Keratinocyte (primary cell): ENCODE results near the gene RAB30. TPM values are rescaled to one million over a fixed set of nuclear protein-coding genes. Genes with fewer than 3 reads are reported as not detected.

Experiments used
- DNase-seq: peaks from one replicate; pipeline ENCODE4 v3.0.0-alpha.2; 2011; ENCODE audit warnings: low read depth, missing footprints, low spot score
- FAIRE-seq: peaks from 2 replicates; lab custom pipeline; 2011; peaks lifted over from hg19 to GRCh38; lab: Jason Lieb, UNC
- H2AFZ ChIP-seq: 2 replicates; pipeline ENCODE4 v1.6.0; 2012; ENCODE audit warnings: low read length, control low read depth, inconsistent platforms; ENCODE audit not compliant: control insufficient read depth
- H3K27ac ChIP-seq: 2 replicates; pipeline ENCODE4 v1.5.1; 2011; ENCODE audit warnings: low read length; ENCODE audit not compliant: control insufficient read depth, insufficient read depth
- H3K27me3 ChIP-seq: 3 replicates; pipeline ENCODE4 v1.6.0; 2011; ENCODE audit warnings: low read length; ENCODE audit not compliant: control insufficient read depth, insufficient read depth; ENCODE audit errors: extremely low read depth
- H3K36me3 ChIP-seq, 2 experiments: 2 replicates in 1 of 2; 3 replicates in 1 of 2; pipeline ENCODE4 v1.5.1; 2011; ENCODE audit warnings: low read length in 2 of 2, mild to moderate bottlenecking in 1 of 2; ENCODE audit not compliant: control insufficient read depth in 2 of 2, insufficient read depth in 2 of 2; ENCODE audit errors: extremely low read depth in 1 of 2
- H3K4me1 ChIP-seq: 3 replicates; pipeline ENCODE4 v1.5.1; 2011; ENCODE audit warnings: low read length; ENCODE audit not compliant: control insufficient read depth, insufficient read depth; ENCODE audit errors: extremely low read depth
- H3K4me2 ChIP-seq: 3 replicates; pipeline ENCODE4 v1.6.0; 2011; ENCODE audit warnings: low read depth, low read length; ENCODE audit not compliant: control insufficient read depth, insufficient read depth; ENCODE audit errors: extremely low read depth
- H3K4me3 ChIP-seq, 3 experiments: fragments of 200-600 bp in 1 of 3; sonication (generic) in 1 of 3; 2 replicates in 2 of 3; 3 replicates in 1 of 3; pipeline ENCODE4 v1.5.1; 2011 to 2016; ENCODE audit warnings: low read length in 3 of 3, mild to moderate bottlenecking in 3 of 3, control low read depth in 2 of 3, inconsistent platforms in 1 of 3, low read depth in 1 of 3, mixed read lengths in 1 of 3, mixed run types in 1 of 3, moderate library complexity in 1 of 3; ENCODE audit not compliant: control insufficient read depth in 2 of 3, insufficient read depth in 2 of 3; ENCODE audit errors: extremely low read depth in 1 of 3
- H3K79me2 ChIP-seq: 2 replicates; pipeline ENCODE4 v1.6.0; 2012; ENCODE audit warnings: low read length; ENCODE audit not compliant: control insufficient read depth, insufficient read depth
- H3K9ac ChIP-seq: 3 replicates; pipeline ENCODE4 v1.6.0; 2011; ENCODE audit warnings: low read length; ENCODE audit not compliant: control insufficient read depth, insufficient read depth; ENCODE audit errors: extremely low read depth
- H3K9me1 ChIP-seq: 3 replicates; pipeline ENCODE4 v1.6.0; 2011; ENCODE audit warnings: low read length; ENCODE audit not compliant: control insufficient read depth, insufficient read depth; ENCODE audit errors: extremely low read depth
- H3K9me3 ChIP-seq: 2 replicates; pipeline ENCODE4 v1.5.1; 2012; ENCODE audit warnings: low read depth, low read length; ENCODE audit not compliant: control insufficient read depth
- H4K20me1 ChIP-seq: 3 replicates; pipeline ENCODE4 v1.6.0; 2011; ENCODE audit warnings: low read length; ENCODE audit not compliant: control insufficient read depth, insufficient read depth; ENCODE audit errors: extremely low read depth
- CTCF ChIP-seq, 3 experiments: IDR thresholded peaks in 1 of 3; conservative IDR thresholded peaks in 1 of 3; optimal IDR thresholded peaks in 1 of 3; 2 replicates in 2 of 3; 3 replicates in 1 of 3; pipeline versions ENCODE3 to v1.5.1; 2011; ENCODE audit warnings: low read length in 3 of 3, mild to moderate bottlenecking in 3 of 3, moderate library complexity in 2 of 3, control low read depth in 1 of 3, inconsistent platforms in 1 of 3; ENCODE audit not compliant: insufficient read depth in 2 of 3; ENCODE audit errors: extremely low read depth in 1 of 3
- EZH2 ChIP-seq: IDR thresholded peaks from one replicate; pipeline ENCODE4 v1.6.1; 2012; ENCODE audit warnings: inconsistent platforms, mild to moderate bottlenecking, low read length, moderate library complexity
- dilution Hi-C: fragments of 300-500 bp; cut with MboI; formaldehyde crosslinking; loops from one replicate; pipeline ENCODE4 v1.7.0; 2020; ENCODE audit warnings: low sequenced_read_pairs; ENCODE audit not compliant: extremely low pct_ligation_motif_present
- polyA plus RNA-seq, 5 experiments: library from polyadenylated mRNA; depleted of rRNA in 3 of 5; stranded (reverse) in 3 of 5; stranded (forward) in 1 of 5; unstranded in 1 of 5; fragments of >200 nt; gene quantifications; 1 replicate in 1 of 5; 2 replicates in 3 of 5; 3 replicates in 1 of 5; pipeline versions ENCODE4 v1.2.1 to v1.2.3, GENCODE V29; 2011 to 2012; ENCODE audit warnings: missing spikeins in 2 of 5, low read depth in 1 of 5, low replicate concordance in 1 of 5

RAB30 gene
- polyA plus RNA-seq, 1 donor (not counting 4 experiments of a cell fraction or from before 2014, with no cell fraction given) = 9.3 TPM

- H3K79me2 ChIP-seq = no peaks in the 10 kb centered on the region
- H3K27me3 ChIP-seq = no peaks in the 10 kb centered on the region
- no peaks in the 10 kb centered on the region for H4K20me1 ChIP-seq
- H3K4me1 ChIP-seq = peaks cover 32% of the 10 kb centered on the region
- no peak overlapping the region for H3K9ac ChIP-seq
- dilution Hi-C loops = no loop called here
- no peak for TF ChIP-seq EZH2
- TF ChIP-seq CTCF (optimal IDR thresholded peaks at IDR 0.05 in 1 of 3, IDR thresholded peaks at IDR 0.05 in 1 of 3, conservative IDR thresholded peaks at IDR 0.05 in 1 of 3; ENCODE audit: extremely low read depth in 1 of 3, insufficient read depth in 2 of 3, low read length in 3 of 3) = no peak
- H2AFZ ChIP-seq = no peak overlapping the region
- DNase-seq (no peak), FAIRE-seq (no peak)
- no peak overlapping the region for H3K4me2 ChIP-seq
- no peak overlapping the region for H3K4me3 ChIP-seq
- no peaks in the 10 kb centered on the region for H3K9me3 ChIP-seq
- H3K9me1 ChIP-seq = no peaks in the 10 kb centered on the region
- H3K27ac ChIP-seq = no peak overlapping the region
- no peaks in the 10 kb centered on the region for H3K36me3 ChIP-seq
These were observed 72.5 kb downstream of the RAB30 start for GRCh38 chr11:82999232-82999631.

GRCh38 chr11:82998697-82999096 lies 73.0 kb downstream of the RAB30 start:
- Histone ChIP-seq H3K4me3 (no peak overlapping the region), H2AFZ (no peak overlapping the region)
- no peak for FAIRE-seq

More at GRCh38 chr11:82998697-82999096, 73.0 kb downstream of the RAB30 start:
- Histone ChIP-seq H3K4me1 (peaks cover 33% of the 10 kb centered on the region), H3K27me3 (no peaks in the 10 kb centered on the region), H4K20me1 (no peaks in the 10 kb centered on the region), H3K79me2 (no peaks in the 10 kb centered on the region), H3K9ac (no peak overlapping the region), H3K9me3 (no peaks in the 10 kb centered on the region), H3K27ac (no peak overlapping the region), H3K9me1 (no peaks in the 10 kb centered on the region), H3K36me3 (no peaks in the 10 kb centered on the region), H3K4me2 (no peak overlapping the region)
- TF ChIP-seq CTCF (optimal IDR thresholded peaks at IDR 0.05 in 1 of 3, IDR thresholded peaks at IDR 0.05 in 1 of 3, conservative IDR thresholded peaks at IDR 0.05 in 1 of 3; ENCODE audit: extremely low read depth in 1 of 3, insufficient read depth in 2 of 3, low read length in 3 of 3) (no peak), EZH2 (no peak)
- DNase-seq = no peak
- dilution Hi-C loops = no loop called here
